HG03039 (cell line): ENCODE data around the gene SUCNR1.
"Not testable (repeated sequence)": the region's sequence is repeated elsewhere in the genome, so short reads cannot be mapped to it uniquely, and the experiment has no call there.

Experiments
- ATAC-seq: cut with Tn5 transposase; IDR thresholded peaks from one replicate; pipeline ENCODE4 v1.9.1; 2021; ENCODE audit warnings: mild to moderate bottlenecking, moderate library complexity; ENCODE audit not compliant: unreplicated experiment

The SUCNR1 gene

DNA sequence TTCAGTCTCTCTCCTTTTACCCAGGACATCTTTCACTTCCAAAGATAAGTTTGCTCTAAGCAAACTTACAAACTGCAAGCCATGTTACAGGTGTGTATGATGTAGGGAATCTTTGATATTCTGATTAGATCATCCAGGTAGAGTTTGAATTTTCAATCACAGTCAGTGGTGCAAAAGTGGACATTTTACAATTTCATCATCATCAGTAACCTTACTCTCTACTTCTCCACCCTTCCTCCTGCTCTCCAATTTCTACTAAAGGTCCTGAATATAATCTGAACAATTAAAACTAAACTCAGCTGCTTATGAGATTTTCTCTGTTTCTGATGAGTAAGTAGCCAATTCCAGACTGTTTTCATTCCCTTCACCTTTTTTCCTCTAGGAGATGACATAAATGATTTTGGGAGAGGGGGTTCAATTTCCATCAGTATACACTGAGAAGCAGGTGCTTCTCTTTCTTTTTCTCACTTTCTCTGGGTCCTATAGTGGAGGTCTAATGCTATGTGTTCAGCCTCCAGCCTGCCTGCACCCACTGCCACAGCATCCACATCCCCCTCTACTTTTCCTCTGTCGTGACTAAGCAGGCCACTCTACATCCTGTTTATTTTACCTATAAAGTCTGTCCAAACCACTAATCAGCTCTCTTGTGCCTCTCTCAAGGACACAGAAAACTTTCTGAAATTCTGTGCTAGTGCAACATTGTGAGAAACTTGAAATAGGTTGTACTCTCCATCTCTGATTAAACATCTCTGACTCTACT, 27.6 kb downstream of the SUCNR1 start:
- ATAC-seq = no peak

DNA sequence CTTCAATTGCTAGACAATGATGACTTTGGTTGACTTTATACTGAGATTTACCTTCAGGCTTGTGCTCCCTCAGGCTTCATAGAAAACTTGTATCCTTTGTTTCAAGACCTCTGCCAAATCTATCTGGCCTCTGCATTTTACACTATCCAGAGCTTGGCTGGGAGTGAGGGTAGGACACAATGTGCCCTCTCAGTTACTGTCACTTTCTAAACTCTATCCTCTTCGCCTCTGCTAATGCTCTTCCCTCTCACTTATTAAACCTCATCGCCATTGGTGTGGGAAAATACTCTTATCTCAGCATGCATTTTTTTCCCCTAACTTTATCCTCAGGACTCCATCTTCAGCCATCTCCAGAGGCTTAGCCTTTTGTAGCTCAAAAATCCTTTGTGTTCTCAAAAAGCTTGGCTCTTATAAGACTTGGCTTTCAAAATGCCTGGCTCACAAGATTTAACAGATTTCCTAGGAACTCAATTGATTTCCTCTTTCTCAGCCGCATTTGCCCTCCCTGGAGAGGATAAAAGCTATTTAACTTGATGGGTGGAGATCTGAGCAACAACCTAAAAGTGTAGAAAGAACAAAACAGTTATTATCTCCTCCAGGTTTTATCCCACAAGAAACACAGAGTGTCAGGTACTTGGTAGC, 28.3 kb downstream of the SUCNR1 start:
- ATAC-seq = no peak

- no peak for ATAC-seq
These were observed 30.1 kb downstream of the SUCNR1 start for GRCh38 chr3:151903501-151903991.

GRCh38 chr3:151905647-151906046, 32.2 kb downstream of the SUCNR1 start:
- no peak for ATAC-seq

GRCh38 chr3:151906751-151907150, 33.3 kb downstream of the SUCNR1 start:
- ATAC-seq = no peak

DNA sequence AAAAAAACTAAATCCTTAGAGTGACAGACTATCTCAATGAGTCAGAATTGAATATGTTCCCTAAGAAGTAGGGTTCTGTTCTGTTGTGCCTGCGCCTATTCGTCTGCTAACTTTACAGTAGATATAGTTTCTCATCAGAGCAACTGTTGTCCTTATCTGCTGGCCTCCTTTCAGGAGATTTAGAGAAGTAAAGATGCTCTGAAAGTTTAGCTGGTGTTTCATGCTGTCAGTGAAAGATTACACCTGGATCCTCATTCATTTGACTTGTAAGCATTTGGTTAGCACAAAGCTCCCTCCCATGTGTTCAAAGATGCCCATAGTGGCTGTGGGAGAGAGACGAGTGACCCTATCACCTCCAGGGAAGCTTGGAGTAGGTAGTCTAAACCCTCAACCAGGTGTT, 35.0 kb downstream of the SUCNR1 start:
- no peak for ATAC-seq

DNA sequence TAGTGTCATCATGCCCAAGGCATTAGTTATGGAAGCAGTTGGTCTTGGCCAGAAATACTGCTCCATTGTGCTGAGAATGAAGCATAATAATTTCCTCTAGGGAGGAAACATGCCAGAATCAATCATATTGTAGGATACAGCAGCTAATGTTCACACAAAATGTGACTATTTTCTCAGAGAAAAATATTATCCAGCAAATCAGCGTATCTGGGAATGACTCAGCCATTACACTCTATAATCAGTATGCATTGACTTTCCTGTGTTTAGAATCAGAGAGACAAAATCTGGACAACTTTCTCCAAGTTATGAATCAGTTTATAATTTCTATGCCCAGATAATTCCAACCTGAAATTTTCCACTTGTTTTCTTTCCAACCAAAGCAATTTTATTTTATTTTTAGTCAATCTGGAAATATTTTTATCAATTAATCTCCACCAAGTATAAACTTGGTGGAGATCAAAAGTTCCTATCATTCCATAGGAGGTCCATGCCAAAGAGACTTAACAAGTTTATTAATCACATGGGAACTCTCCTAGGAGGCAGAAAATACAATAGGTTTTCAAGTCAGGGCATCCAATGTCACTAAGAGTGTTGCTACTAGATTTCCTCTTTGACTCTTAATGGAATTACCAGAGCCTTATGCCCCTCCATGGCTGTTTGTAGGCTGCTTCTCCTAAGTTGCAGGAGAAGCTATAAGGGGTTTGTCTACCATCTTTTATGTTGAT, 36.4 kb downstream of the SUCNR1 start:
- ATAC-seq = no peak

GRCh38 chr3:151911462-151911861, 38.0 kb downstream of the SUCNR1 start:
- ATAC-seq = no peak

DNA sequence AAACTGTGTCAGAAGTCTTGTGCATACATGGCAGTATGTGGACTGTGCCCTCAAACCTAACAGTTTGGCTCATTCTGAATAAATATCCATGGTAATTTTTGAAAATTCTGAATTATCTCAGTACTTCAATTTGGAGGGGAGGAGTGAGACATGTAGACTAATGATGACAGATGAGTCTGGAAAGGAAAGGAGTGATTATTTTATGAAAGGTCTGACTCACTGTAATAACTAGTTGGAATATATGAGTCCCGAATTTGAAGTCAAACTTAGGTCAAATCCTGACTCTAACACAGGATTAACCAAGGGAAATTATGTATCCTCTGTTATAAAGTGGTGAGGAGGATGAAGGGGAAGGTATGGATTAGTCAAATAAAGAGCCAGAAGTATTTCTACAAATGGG, 38.6 kb downstream of the SUCNR1 start:
- no peak for ATAC-seq

GRCh38 chr3:151916781-151917180, 43.3 kb downstream of the SUCNR1 start:
- no peak for ATAC-seq

- no peak for ATAC-seq
These were observed 45.0 kb downstream of the SUCNR1 start for GRCh38 chr3:151918253-151919029.

- no peak for ATAC-seq
These were observed 45.5 kb downstream of the SUCNR1 start for GRCh38 chr3:151919030-151919328.

GRCh38 chr3:151919446-151919845, 46.0 kb downstream of the SUCNR1 start:
- no peak for ATAC-seq

- no peak for ATAC-seq
These were observed 50.5 kb downstream of the SUCNR1 start for GRCh38 chr3:151923901-151924300.

GRCh38 chr3:151924753-151925152, 51.3 kb downstream of the SUCNR1 start:
- no peak for ATAC-seq

- ATAC-seq = no peak
These were observed 52.0 kb downstream of the SUCNR1 start for GRCh38 chr3:151925419-151925818.

DNA sequence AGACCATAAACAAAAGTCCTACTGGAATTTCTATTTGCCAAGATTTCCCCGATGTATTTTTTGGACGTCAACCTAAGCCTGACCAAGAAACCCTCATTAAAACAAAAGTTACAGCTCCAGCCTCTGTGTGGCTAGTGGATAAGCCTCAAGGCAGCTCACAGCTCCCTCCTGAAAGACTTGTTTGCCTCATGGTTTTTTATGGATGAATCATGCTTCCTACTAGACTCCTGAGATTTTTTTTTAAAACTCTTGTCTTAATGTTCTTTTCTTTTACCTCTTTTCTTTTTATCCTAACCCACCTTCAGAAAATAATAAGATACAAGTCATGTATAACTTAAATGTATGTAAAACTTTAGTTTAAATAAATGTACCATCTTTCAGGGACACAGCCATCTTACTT, 52.4 kb downstream of the SUCNR1 start:
- ATAC-seq = no peak

- no peak for ATAC-seq
These were observed 53.5 kb downstream of the SUCNR1 start for GRCh38 chr3:151926956-151927355.

DNA sequence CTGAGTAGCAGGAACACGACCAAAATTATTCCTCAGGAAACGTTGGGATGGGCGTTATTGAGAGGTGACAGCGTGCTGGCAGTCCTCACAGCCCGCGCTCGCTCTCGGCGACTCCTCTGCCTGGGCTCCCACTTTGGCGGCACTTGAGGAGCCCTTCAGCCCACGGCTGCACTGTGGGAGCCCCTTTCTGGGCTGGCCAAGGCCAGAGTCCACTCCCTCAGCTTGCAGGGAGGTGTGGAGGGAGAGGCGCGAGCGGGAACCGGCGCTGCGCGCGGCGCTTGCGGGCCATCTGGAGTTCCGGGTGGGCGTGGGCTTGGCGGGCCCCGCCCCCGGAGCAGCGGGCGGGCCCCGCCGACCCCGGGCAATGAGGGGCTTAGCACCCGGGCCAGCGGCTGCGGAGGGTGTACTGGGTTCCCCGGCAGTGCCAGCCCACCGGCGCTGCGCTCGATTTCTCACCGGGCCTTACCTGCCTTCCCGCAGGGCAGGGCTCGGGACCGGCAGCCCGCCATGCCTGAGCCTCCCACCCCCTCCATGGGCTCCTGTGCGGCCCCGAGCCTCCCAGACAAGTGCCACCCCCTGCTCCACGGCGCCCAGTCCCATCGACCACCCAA, 54.6 kb downstream of the SUCNR1 start:
- not testable (repeated sequence) for ATAC-seq

DNA sequence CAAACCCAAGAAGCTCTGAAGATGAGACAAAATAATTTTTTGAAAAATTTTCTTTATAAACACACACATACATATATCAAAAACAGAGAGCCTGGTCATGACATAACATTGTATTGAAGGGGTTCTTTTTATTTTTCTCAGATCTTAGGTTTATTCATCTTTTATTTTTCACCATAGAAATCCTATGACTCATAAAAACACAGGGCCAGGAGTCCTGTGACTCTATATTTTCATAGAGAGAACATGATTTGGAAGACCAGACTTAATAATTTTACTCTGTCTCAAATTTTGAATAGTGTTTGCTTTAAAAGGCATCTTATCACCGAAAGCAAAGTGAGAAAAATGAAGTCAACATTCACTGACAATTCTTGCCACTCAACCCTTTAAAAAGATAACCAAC, 57.7 kb downstream of the SUCNR1 start:
- ATAC-seq = no peak
